Astrocyte (in vitro differentiated cells and primary cell): Measurements from ENCODE around the gene STK17A. TPM values are rescaled to one million over a fixed set of nuclear protein-coding genes. Genes with fewer than 3 reads are reported as not detected.

Experiments used
- DNase-seq: peaks from one replicate; pipeline ENCODE4 v3.0.0-alpha.2; 2010; ENCODE audit warnings: low read depth
- FAIRE-seq: peaks from 2 replicates; lab custom pipeline; 2011; peaks lifted over from hg19 to GRCh38; lab: Jason Lieb, UNC
- H2AFZ ChIP-seq: 2 replicates; pipeline ENCODE4 v1.6.0; 2012; ENCODE audit warnings: low read depth, low read length, inconsistent platforms
- H3K27ac ChIP-seq: 2 replicates; pipeline ENCODE4 v1.5.1; 2011; ENCODE audit warnings: low read depth, low read length, inconsistent platforms
- H3K27me3 ChIP-seq: 2 replicates; pipeline ENCODE4 v1.6.0; 2011; ENCODE audit warnings: low read length, inconsistent platforms; ENCODE audit not compliant: insufficient read depth
- H3K36me3 ChIP-seq: 2 replicates; pipeline ENCODE4 v1.5.1; 2011; ENCODE audit warnings: low read length, inconsistent platforms; ENCODE audit not compliant: insufficient read depth
- H3K4me1 ChIP-seq: 2 replicates; pipeline ENCODE4 v1.5.1; 2011; ENCODE audit warnings: low read length, inconsistent platforms; ENCODE audit not compliant: insufficient read depth
- H3K4me2 ChIP-seq: 2 replicates; pipeline ENCODE4 v1.6.0; 2012; ENCODE audit warnings: low read length, inconsistent platforms
- H3K4me3 ChIP-seq: 2 replicates; pipeline ENCODE4 v1.5.1; 2011; ENCODE audit warnings: low read depth, mild to moderate bottlenecking, low read length, inconsistent platforms; ENCODE audit not compliant: insufficient read depth
- H3K79me2 ChIP-seq: 2 replicates; pipeline ENCODE4 v1.6.0; 2012; ENCODE audit warnings: mild to moderate bottlenecking, low read length, inconsistent platforms; ENCODE audit not compliant: insufficient read depth
- H3K9ac ChIP-seq: 2 replicates; pipeline ENCODE4 v1.6.0; 2012; ENCODE audit warnings: mild to moderate bottlenecking, low read length, inconsistent platforms
- H3K9me3 ChIP-seq: 2 replicates; pipeline ENCODE4 v1.5.1; 2012; ENCODE audit warnings: low read depth, mild to moderate bottlenecking, low read length, inconsistent platforms; ENCODE audit not compliant: insufficient read depth
- H4K20me1 ChIP-seq: 2 replicates; pipeline ENCODE4 v1.6.0; 2012; ENCODE audit warnings: low read length, inconsistent platforms; ENCODE audit not compliant: insufficient read depth
- H3K27ac Mint-ChIP-seq: one replicate; pipeline ENCODE4 v1.8.0; 2021; ENCODE audit warnings: mild to moderate bottlenecking, mixed read lengths; ENCODE audit not compliant: unreplicated experiment
- H3K27me3 Mint-ChIP-seq: one replicate; pipeline ENCODE4 v1.8.0; 2021; ENCODE audit warnings: low read depth, mixed read lengths; ENCODE audit not compliant: unreplicated experiment
- H3K36me3 Mint-ChIP-seq: one replicate; pipeline ENCODE4 v1.8.0; 2021; ENCODE audit warnings: low read depth, mixed read lengths; ENCODE audit not compliant: unreplicated experiment
- H3K4me1 Mint-ChIP-seq: one replicate; pipeline ENCODE4 v1.8.0; 2021; ENCODE audit warnings: low read depth, mixed read lengths; ENCODE audit not compliant: unreplicated experiment
- H3K4me3 Mint-ChIP-seq: one replicate; pipeline ENCODE4 v1.8.0; 2021; ENCODE audit warnings: mild to moderate bottlenecking, moderate library complexity, mixed read lengths; ENCODE audit not compliant: unreplicated experiment
- H3K9me3 Mint-ChIP-seq: one replicate; pipeline ENCODE4 v1.8.0; 2021; ENCODE audit warnings: mild to moderate bottlenecking, mixed read lengths; ENCODE audit not compliant: unreplicated experiment
- CTCF ChIP-seq: IDR thresholded peaks from 2 replicates; pipeline ENCODE4 v1.5.1; 2011; ENCODE audit warnings: low read depth, mild to moderate bottlenecking, inconsistent platforms, low read length, moderate library complexity; ENCODE audit not compliant: insufficient read depth
- EZH2 ChIP-seq: IDR thresholded peaks from 2 replicates; pipeline ENCODE4 v1.6.1; 2012; ENCODE audit warnings: mild to moderate bottlenecking, low read length, inconsistent platforms; ENCODE audit not compliant: insufficient read depth
- total RNA-seq: library from RNA; stranded (reverse); gene quantifications from 2 replicates; pipeline ENCODE4 v1.2.1, GENCODE V29; 2021

STK17A gene
- total RNA-seq, 1 donor from 2014 or later, result 38.4 TPM

DNA sequence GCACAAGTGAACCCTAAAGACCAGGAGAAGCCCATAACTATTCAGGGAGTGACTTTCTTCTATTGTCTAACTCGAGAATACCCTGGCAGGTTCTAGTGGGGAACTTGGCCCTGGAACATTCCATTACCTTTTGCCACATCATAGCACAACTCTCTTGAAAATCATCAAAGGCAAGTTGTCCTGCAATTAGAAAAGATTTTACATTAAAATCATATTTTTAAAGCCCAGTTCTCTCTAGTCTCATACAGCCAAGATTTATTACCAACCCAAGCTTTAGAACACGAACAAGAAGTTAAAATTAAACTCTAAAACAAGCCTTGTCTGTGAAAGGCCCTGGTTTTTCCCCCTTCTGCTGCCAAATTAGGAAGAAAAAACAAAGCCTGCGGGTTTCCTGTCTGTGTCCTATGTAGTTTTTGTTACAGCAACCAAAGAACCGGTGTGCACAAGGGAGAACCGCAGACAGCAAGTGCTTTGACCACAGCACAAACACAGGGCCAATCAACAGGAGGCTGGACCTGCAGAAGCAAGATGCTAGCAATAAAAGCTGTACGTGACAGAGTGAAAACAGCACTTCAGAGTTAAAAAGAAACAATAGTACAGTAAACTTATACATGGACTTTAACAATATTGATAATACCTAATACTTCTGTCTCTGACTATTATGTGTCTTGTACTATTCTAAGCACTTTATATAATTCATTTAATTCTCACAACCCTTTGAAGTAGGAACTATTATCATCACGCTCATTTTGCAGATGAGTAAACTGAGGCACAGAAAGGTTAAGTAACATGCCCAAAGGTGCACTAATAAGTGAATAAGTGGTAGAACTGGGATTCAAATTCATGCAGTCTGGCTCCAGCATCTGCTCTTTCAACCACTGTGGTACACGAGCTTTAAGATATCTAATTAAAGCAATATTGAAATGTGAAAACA, 65.8 kb downstream of the STK17A start:
- H3K36me3 Mint-ChIP-seq, result peaks cover 6% of the 10 kb centered on the region
- no peaks in the 10 kb centered on the region for H3K27me3 Mint-ChIP-seq
- H3K79me2 ChIP-seq, result peaks cover 22% of the 10 kb centered on the region
- FAIRE-seq (no peak), DNase-seq (peak; percentile 97)
- H3K4me1 ChIP-seq, result peaks cover 67% of the 10 kb centered on the region
- H3K27me3 ChIP-seq, result no peaks in the 10 kb centered on the region
- H3K9me3 Mint-ChIP-seq, result no peaks in the 10 kb centered on the region
- no peaks in the 10 kb centered on the region for H3K36me3 ChIP-seq
- no peaks in the 10 kb centered on the region for H4K20me1 ChIP-seq
- H3K9ac ChIP-seq, result peak overlapping the region; percentile 86
- H2AFZ ChIP-seq, result no peak overlapping the region
- H3K27ac ChIP-seq, result peak overlapping the region; percentile 99
- H3K4me3 Mint-ChIP-seq, result peak overlapping the region; percentile 65
- H3K9me3 ChIP-seq, result no peaks in the 10 kb centered on the region
- H3K4me1 Mint-ChIP-seq, result peaks cover 56% of the 10 kb centered on the region
- TF ChIP-seq CTCF (no peak), EZH2 (no peak)
- H3K27ac Mint-ChIP-seq, result peak overlapping the region; percentile 96
- H3K4me3 ChIP-seq, result peak overlapping the region; percentile 13
- peak overlapping the region; percentile 72 for H3K4me2 ChIP-seq

DNA sequence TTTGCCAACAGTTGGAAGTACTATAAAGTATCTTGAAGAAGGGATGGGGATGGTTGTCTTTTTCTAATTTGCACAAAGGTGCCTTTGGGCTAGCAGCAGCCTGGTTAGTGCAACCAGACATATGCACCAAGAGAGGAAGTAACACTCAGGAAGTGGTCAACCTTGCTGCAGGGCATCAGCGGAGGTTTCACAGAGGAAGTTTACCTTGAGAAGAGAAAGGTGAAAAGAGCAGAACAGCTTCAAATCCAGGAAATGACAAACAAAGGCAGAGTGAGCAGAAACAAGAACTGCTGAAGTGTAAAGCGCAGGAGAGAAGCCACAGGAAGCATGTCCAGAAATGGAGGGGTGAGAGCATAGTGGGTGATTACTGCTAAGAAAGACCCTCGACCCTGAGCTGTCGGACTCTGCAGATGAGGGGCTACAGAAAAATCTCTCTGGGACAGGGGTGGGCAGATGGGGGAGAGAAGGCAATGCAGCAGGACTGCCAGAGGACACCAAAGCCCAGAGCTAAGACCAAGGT, 66.9 kb downstream of the STK17A start:
- H3K27ac Mint-ChIP-seq, result peak overlapping the region; percentile 95
- no peaks in the 10 kb centered on the region for H3K9me3 Mint-ChIP-seq

More for the DNA sequence above, 66.9 kb downstream of the STK17A start:
- H3K9me3 ChIP-seq, result no peaks in the 10 kb centered on the region
- H3K4me3 ChIP-seq, result peak overlapping the region; percentile 19
- no peaks in the 10 kb centered on the region for H3K27me3 ChIP-seq
- H3K36me3 ChIP-seq, result no peaks in the 10 kb centered on the region
- peak overlapping the region; percentile 99 for H3K27ac ChIP-seq
- TF ChIP-seq EZH2, result no peak
- TF ChIP-seq CTCF, result no peak
- H3K79me2 ChIP-seq, result peaks cover 33% of the 10 kb centered on the region
- peaks cover 56% of the 10 kb centered on the region for H3K4me1 Mint-ChIP-seq
- H2AFZ ChIP-seq, result no peak overlapping the region
- FAIRE-seq, result no peak
- no peaks in the 10 kb centered on the region for H4K20me1 ChIP-seq
- H3K4me1 ChIP-seq, result peaks cover 67% of the 10 kb centered on the region
- H3K4me3 Mint-ChIP-seq, result no peak overlapping the region
- H3K27me3 Mint-ChIP-seq, result no peaks in the 10 kb centered on the region
- DNase-seq, result no peak
- H3K9ac ChIP-seq, result peak overlapping the region; percentile 86
- H3K36me3 Mint-ChIP-seq, result peaks cover 3% of the 10 kb centered on the region
- H3K4me2 ChIP-seq, result peak overlapping the region; percentile 72
